ENCODE measurements around the gene RAD18. TPM values are rescaled to one million over a fixed set of nuclear protein-coding genes. Genes with fewer than 3 reads are reported as not detected.

RAD18 gene
- total RNA-seq, 2 experiments from 2014 or later, result 29.9 to 38.3 TPM

DNA sequence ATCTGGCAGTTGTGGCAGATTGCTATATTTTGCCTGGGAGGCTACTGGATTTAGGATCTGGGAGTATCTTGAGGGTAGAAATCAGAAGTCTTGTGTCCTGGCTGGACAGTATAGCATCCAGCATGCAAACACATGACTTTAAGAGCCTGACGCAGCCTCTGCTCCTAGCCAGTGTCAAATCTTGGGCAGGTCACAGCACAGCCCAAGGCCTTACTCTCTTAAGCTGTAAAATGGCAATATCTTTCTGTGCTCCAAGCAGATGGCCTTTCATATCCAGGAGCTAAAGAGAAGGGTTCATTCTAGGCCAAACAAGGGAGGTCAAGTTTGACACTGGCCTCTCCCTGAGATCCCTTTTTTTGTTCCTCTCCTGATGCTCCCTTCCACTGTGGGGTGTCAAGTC lies 19.8 kb upstream of the RAD18 start:
- Mint-ChIP-seq H3K27me3 (peaks cover 11% of the 10 kb centered on the region), H3K27ac (no peak overlapping the region), H3K9me3 (no peaks in the 10 kb centered on the region), H3K4me1 (peaks cover 3% of the 10 kb centered on the region), H3K4me3 (no peak overlapping the region), H3K36me3 (ENCODE audit: low read depth) (no peaks in the 10 kb centered on the region)
- DNase-seq, result no peak
- ChIA-PET POLR2A (no interaction called here), CTCF (interaction anchor here (0.9 kb wide), 1 partner anchor 319 kb away, joined by 3 read pairs; no protein-coding TSS in a partner anchor)

DNA sequence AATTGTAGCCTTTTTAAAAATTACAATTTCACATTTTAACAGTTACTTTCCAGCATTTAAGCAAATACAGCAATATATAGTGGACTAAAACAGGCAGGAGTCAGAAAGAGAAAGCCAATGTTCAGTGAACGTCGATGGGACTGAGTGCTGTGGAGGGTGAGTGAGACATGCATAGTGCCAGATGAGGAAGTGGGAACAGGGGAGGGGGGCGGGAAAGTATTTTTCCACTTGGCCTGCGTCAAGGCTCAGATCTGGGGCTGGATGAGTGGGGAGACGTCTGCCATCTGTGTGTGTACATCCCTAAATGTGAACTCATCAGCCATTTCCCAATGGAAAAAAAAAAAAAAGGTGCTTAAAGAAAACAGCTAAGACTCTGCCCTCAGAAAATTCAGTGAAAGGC lies 19.2 kb upstream of the RAD18 start:
- no peaks in the 10 kb centered on the region for H3K4me1 Mint-ChIP-seq
- no peak overlapping the region for H3K4me3 Mint-ChIP-seq
- ChIA-PET POLR2A (no interaction called here), CTCF (no interaction called here)
- no peaks in the 10 kb centered on the region for H3K36me3 Mint-ChIP-seq (ENCODE audit: low read depth)
- no peak overlapping the region for H3K27ac Mint-ChIP-seq
- peaks cover 11% of the 10 kb centered on the region for H3K27me3 Mint-ChIP-seq
- no peaks in the 10 kb centered on the region for H3K9me3 Mint-ChIP-seq
- no peak for DNase-seq

DNA sequence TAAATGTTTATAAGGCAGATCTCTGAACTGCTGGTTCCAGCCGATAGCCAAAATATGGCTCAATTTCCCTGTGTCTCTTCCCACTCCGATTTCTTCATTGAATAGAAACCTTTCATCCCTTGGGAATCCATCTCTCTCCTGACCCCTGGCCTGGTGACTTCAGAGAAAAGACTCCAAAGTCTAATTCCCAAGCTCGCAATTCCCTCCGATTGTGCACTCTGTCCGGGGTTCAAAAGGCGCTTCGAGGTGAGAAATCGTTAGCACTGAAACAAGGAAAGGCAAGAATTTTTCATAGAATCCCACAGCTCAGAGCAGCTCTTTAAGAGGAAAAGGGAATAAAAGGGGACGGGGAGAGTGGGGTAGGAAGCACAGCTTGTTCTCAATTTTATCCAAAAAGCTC lies 18.4 kb upstream of the RAD18 start:
- DNase-seq, result no peak
- ChIA-PET CTCF (no interaction called here), POLR2A (no interaction called here)
- H3K27ac Mint-ChIP-seq, result no peak overlapping the region
- peaks cover 11% of the 10 kb centered on the region for H3K27me3 Mint-ChIP-seq
- H3K36me3 Mint-ChIP-seq (ENCODE audit: low read depth), result no peaks in the 10 kb centered on the region
- H3K4me1 Mint-ChIP-seq, result no peaks in the 10 kb centered on the region
- no peaks in the 10 kb centered on the region for H3K9me3 Mint-ChIP-seq
- no peak overlapping the region for H3K4me3 Mint-ChIP-seq

DNA sequence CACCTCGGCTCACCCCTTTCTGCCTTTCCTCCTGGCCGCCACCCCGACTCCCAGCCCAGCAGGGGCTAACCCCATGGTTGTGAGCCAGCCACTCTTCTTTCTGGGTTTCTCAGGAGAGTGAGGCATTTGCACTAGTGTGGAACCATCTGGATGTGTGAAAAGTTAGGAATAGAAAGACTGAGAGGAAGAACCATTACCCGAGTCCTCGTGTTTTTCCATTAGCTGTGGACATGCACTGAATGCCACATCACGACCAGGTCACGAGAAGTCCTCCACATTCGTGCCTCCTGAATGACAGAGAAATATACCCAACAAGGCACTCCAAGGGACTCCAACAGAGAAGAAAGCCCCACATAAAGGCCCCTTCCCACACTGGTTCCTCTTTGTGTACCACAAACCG lies 18.0 kb upstream of the RAD18 start:
- no peaks in the 10 kb centered on the region for H3K36me3 Mint-ChIP-seq (ENCODE audit: low read depth)
- H3K27ac Mint-ChIP-seq, result no peak overlapping the region
- H3K4me3 Mint-ChIP-seq, result no peak overlapping the region
- peaks cover 11% of the 10 kb centered on the region for H3K27me3 Mint-ChIP-seq
- ChIA-PET CTCF (no interaction called here), POLR2A (no interaction called here)
- H3K4me1 Mint-ChIP-seq, result no peaks in the 10 kb centered on the region
- H3K9me3 Mint-ChIP-seq, result no peaks in the 10 kb centered on the region
- no peak for DNase-seq

DNA sequence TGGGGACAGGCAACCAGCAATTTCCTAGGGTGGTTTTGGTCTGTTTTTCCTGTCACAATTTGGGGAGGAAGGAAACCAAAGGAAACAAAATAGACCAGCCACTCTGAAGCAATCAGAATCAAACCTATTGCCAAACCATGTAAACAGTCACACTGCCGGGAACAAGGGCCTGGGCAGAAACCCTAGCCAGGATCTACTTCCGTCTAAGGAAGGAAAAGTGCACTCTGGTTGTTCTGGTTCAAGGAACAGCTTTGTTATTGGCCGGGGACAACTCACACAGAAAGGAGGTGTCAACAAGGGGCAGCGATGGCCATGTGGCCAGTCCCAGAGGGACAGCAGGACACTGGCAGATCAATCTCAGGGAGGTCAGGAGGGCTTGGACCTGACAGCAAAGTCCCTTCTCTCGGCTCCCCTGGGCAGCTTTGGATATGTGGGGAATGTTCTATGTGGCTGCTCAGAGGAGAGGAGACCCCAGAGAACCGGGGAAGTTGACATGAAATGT lies 17.5 kb upstream of the RAD18 start:
- H3K27ac Mint-ChIP-seq, result no peak overlapping the region
- H3K4me1 Mint-ChIP-seq, result no peaks in the 10 kb centered on the region
- H3K4me3 Mint-ChIP-seq, result no peak overlapping the region
- H3K36me3 Mint-ChIP-seq (ENCODE audit: low read depth), result no peaks in the 10 kb centered on the region
- peaks cover 11% of the 10 kb centered on the region for H3K27me3 Mint-ChIP-seq
- DNase-seq, result no peak
- H3K9me3 Mint-ChIP-seq, result no peaks in the 10 kb centered on the region
- POLR2A ChIA-PET, result no interaction called here
- CTCF ChIA-PET, result interaction anchor here (0.6 to 1.4 kb wide), 2 partner anchors 8 to 324 kb away, joined by 3 read pairs; no protein-coding TSS in a partner anchor

DNA sequence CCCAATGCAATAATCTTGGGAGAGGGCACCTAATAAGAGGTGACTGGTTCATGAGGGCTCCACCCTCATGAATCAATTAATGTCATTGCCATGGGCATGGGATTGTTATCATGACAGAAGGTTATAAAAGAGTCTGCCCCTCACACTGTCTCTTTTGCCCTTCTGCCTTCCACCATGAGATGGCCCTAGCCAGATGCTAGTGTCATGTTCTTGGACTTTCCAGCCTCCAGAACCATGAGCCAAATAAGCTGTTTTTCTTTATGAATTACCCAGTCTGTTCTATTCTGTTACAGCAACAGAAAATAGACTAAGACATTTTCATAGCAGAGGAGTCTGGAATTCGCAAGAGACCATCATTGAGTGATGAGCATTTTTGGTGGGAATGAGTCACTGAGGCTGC lies 16.0 kb upstream of the RAD18 start:
- no peaks in the 10 kb centered on the region for H3K36me3 Mint-ChIP-seq (ENCODE audit: low read depth)
- peaks cover 11% of the 10 kb centered on the region for H3K27me3 Mint-ChIP-seq
- H3K4me1 Mint-ChIP-seq, result no peaks in the 10 kb centered on the region
- no peak for DNase-seq
- ChIA-PET POLR2A (no interaction called here), CTCF (no interaction called here)
- no peaks in the 10 kb centered on the region for H3K9me3 Mint-ChIP-seq
- no peak overlapping the region for H3K27ac Mint-ChIP-seq
- no peak overlapping the region for H3K4me3 Mint-ChIP-seq

DNA sequence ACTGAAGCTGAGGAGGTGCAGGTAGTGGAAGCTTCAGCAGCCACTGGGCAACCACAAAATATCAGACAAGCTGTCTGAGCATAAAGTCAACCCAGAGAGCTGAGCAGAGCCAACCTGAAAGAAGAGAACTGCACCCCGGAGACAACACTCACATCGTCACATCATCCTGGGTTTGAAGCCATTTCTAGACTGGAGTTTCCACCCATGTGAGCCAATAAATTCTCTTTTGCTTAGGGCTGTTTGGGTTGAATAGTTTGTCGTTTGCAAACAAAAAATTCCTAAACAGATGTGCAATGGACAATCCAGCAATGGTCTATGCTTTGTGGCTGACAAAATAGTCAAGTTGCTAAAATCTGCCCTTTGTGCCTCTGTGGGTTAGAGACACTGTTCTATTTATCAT lies 15.3 kb upstream of the RAD18 start:
- Mint-ChIP-seq H3K27ac (no peak overlapping the region), H3K4me1 (no peaks in the 10 kb centered on the region), H3K27me3 (peaks cover 11% of the 10 kb centered on the region), H3K4me3 (no peak overlapping the region), H3K9me3 (no peaks in the 10 kb centered on the region), H3K36me3 (ENCODE audit: low read depth) (no peaks in the 10 kb centered on the region)
- DNase-seq, result no peak
- ChIA-PET POLR2A (no interaction called here), CTCF (interaction anchor here (0.9 to 1.6 kb wide), 2 partner anchors 10 to 321 kb away, joined by 3 read pairs; no protein-coding TSS in a partner anchor)

DNA sequence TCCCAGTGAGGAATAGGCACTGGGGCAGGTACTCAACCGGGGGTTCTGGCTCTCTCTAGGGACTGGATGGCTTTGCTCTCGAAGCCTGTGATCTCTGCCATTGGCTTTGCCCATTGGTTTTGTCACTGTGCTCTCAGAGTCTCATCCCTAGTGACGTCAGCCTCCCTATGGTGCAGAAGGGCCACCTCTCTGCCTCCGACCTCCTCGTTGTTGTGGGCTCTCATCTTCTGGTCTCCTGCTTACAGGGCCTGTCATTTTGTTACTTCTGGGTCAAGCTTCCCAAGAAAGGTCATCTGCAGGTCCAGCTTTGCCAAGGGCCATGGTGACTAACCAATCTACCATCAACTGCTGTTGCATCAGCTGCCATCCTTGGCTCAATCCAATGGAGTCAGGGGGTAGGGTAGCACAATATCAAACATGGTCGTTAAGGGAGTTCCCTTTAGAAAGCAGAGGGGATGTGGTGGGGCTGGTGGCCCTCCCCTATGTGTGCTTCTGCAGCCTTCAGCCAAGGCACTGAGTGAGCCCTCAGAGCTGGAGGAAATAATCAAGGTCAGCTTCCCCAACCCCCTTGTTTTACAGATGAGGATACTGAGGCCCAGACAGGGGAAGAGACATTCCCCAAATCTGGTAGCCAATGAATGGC lies 13.4 kb upstream of the RAD18 start:
- no peaks in the 10 kb centered on the region for H3K9me3 Mint-ChIP-seq
- peaks cover 7% of the 10 kb centered on the region for H3K27me3 Mint-ChIP-seq
- no peaks in the 10 kb centered on the region for H3K4me1 Mint-ChIP-seq
- POLR2A ChIA-PET, result no interaction called here
- CTCF ChIA-PET, result interaction anchor here (0.6 to 1.8 kb wide), 3 partner anchors 10 to 325 kb away, joined by 3 to 6 read pairs (median 3); no protein-coding TSS in a partner anchor
- H3K27ac Mint-ChIP-seq, result no peak overlapping the region
- no peak for DNase-seq
- H3K4me3 Mint-ChIP-seq, result no peak overlapping the region
- H3K36me3 Mint-ChIP-seq (ENCODE audit: low read depth), result no peaks in the 10 kb centered on the region

DNA sequence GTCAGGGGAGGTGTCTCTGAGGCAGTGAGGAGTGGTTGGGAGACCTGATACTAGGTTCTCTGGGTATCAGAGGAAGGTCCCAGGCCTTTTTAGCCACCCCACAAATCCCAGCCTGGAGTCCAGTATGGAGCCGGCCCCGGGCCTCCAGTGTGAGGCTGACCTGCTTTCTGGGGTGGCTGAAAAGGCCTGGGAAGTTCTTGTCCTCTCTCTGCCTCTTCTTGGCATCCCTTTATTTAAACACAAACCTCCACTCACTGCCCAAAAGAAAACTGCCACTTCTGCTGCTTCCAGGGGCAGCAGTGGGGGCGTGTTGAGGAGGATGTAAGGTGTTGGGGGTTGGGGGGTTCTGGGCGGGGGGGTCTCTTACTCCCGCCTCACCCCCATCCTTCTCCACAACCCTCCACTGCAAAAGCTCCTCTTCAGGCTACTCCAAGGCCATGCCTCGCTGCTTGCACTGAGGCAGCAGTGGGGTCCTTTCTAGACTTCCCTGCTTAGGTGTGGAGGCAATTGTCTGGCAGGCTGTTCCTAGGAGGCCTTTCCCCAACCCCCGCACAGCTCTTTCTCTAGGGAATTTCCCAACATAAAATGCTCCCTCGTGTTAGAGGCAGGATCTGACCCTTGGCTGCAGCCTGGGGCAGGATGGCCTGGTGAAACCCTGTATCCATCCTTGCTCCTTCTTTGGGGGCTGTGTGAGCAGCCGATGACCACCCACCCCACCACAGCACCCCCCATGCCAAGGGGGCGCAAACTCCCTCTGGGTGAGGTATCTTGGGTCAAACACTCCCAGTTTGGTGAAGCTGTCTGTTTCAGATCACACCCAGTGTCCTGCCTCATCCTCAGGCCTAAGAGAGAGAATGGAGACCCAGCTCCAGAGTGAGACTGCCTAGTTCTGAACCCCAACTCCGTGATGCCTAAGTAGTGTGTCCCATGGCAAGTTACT lies 12.1 kb upstream of the RAD18 start:
- no peak overlapping the region for H3K27ac Mint-ChIP-seq
- peaks cover 5% of the 10 kb centered on the region for H3K4me1 Mint-ChIP-seq
- H3K36me3 Mint-ChIP-seq (ENCODE audit: low read depth), result no peaks in the 10 kb centered on the region
- H3K27me3 Mint-ChIP-seq, result peaks cover 10% of the 10 kb centered on the region
- ChIA-PET CTCF (interaction anchor here (0.6 to 1.8 kb wide), 3 partner anchors 11 to 326 kb away, joined by 3 to 6 read pairs (median 3); no protein-coding TSS in a partner anchor), POLR2A (no interaction called here)
- H3K4me3 Mint-ChIP-seq, result no peak overlapping the region
- H3K9me3 Mint-ChIP-seq, result no peaks in the 10 kb centered on the region
- no peak for DNase-seq

DNA sequence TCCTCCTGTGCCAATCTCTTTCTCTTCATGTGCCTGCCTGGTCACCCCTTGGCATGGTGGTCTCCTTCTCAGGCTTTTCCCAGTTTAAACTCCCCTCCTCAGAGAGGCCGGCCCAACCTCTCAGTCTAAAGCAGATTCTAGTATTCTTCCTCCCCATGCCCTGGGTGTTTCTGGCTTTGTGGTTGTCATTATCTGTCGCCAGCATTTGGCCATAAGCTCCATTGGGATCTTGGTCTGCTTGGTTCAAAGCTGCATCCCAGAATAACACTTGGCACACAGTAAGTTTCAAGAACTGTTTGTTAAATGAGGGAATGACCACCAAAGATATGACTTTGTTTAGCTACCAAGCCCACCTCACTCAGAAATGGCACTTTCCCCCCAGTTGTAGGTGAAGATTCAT lies 11.2 kb upstream of the RAD18 start:
- peaks cover 5% of the 10 kb centered on the region for H3K4me1 Mint-ChIP-seq

DNA sequence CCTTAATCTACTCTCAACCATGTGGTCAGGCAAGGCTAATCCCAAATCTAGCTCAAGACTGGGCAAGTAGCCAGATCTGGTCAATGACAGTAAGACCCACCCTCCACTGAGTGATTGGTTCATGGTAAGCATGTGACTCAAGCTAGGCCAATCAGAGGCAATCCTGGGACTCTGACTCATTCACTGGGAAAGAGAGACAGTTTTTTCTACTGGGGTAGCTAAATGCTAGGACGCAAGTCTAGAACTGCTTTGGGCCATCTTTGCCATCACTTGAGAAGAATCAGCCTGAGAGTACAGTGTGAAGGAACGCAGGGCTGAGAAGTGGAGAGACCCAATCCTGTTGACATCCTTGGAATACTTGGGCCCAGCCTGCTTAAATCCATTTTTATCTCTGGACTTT lies 9.4 kb upstream of the RAD18 start:
- ChIA-PET CTCF (interaction anchor here (2.3 to 2.4 kb wide), 2 partner anchors 15 to 329 kb away, joined by 11 to 12 read pairs; no protein-coding TSS in a partner anchor), POLR2A (no interaction called here)
- Mint-ChIP-seq H3K36me3 (ENCODE audit: low read depth) (no peaks in the 10 kb centered on the region), H3K4me1 (peaks cover 5% of the 10 kb centered on the region), H3K9me3 (no peaks in the 10 kb centered on the region), H3K4me3 (no peak overlapping the region), H3K27me3 (peaks cover 19% of the 10 kb centered on the region), H3K27ac (no peak overlapping the region)
- no peak for DNase-seq

More for the DNA sequence above, 11.2 kb upstream of the RAD18 start:
- CTCF ChIA-PET, result no interaction called here
- H3K27me3 Mint-ChIP-seq, result peaks cover 8% of the 10 kb centered on the region
- POLR2A ChIA-PET, result no interaction called here
- DNase-seq, result no peak
- no peak overlapping the region for H3K27ac Mint-ChIP-seq
- no peaks in the 10 kb centered on the region for H3K9me3 Mint-ChIP-seq
- no peak overlapping the region for H3K4me3 Mint-ChIP-seq
- H3K36me3 Mint-ChIP-seq (ENCODE audit: low read depth), result no peaks in the 10 kb centered on the region

DNA sequence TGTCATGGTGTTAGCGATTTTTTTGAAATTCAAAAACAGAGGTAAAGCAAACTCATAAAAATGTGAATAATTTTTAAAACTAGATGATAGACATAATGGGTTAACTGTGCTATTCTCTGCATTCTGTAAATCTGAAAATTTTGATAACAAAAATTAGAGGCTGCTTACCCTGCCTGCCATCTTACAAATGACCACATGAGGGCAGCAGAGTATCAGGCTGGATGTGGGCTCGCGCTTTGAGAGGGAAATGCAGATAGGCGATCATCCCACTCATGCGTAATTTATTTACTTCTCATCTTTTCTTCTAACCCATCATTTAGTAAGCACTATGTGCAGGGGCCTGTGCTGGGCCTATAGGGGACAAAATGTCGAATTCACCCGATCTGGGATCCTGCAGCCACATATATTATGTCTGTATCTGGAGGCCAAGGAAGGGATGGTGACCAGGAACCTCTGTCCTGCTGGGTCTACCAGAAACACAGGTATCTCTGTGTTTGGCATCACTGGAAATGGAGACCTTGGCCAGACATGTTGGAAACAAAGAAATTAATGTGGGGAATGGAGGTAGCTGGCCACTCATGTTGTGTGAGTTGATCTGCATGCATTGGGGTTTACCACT lies 7.8 kb upstream of the RAD18 start:
- Mint-ChIP-seq H3K4me3 (no peak overlapping the region), H3K36me3 (ENCODE audit: low read depth) (no peaks in the 10 kb centered on the region), H3K4me1 (peaks cover 5% of the 10 kb centered on the region), H3K27me3 (peaks cover 20% of the 10 kb centered on the region), H3K27ac (no peak overlapping the region), H3K9me3 (no peaks in the 10 kb centered on the region)
- ChIA-PET POLR2A (no interaction called here), CTCF (interaction anchor here (0.6 to 2.4 kb wide), 3 partner anchors 17 to 331 kb away, joined by 3 to 12 read pairs (median 11); no protein-coding TSS in a partner anchor)
- DNase-seq, result peak; percentile 78

DNA sequence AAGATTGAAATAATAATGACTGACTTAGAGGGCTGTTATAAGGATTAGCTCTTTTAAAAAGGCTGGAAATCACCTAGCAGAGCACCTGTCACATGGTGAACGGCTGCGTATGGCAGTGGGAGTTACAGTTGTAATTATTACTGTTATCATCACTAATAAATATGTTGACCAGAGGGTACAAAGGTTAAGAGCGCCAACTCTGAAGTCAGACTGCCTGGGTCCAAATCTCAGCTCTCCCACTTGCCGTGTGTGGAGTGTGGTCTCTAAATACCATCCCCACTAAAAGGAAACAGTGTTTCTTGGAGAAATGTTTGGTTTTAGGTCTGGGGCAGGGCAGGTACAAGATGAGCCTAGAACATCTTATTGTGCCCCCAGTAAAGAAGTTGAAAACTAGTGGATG lies 6.0 kb upstream of the RAD18 start:
- no peak overlapping the region for H3K27ac Mint-ChIP-seq
- peaks cover 20% of the 10 kb centered on the region for H3K27me3 Mint-ChIP-seq
- POLR2A ChIA-PET, result no interaction called here
- H3K4me1 Mint-ChIP-seq, result peaks cover 6% of the 10 kb centered on the region
- CTCF ChIA-PET, result interaction anchor here (1.1 to 1.5 kb wide), 2 partner anchors 19 to 333 kb away, joined by 4 to 6 read pairs; no protein-coding TSS in a partner anchor
- DNase-seq, result no peak
- no peak overlapping the region for H3K4me3 Mint-ChIP-seq
- no peaks in the 10 kb centered on the region for H3K36me3 Mint-ChIP-seq (ENCODE audit: low read depth)
- H3K9me3 Mint-ChIP-seq, result no peaks in the 10 kb centered on the region
